NCI-H187 (cell line): ENCODE results near the gene ASXL2.
"Not testable (repeated sequence)": the region's sequence is repeated elsewhere in the genome, so short reads cannot be mapped to it uniquely, and the experiment has no call there.

Experiments
- DNase-seq, 2 experiments: peaks; one replicate each; lab custom pipeline; 2025; lab: John Stamatoyannopoulos, UW

ASXL2 gene

DNA sequence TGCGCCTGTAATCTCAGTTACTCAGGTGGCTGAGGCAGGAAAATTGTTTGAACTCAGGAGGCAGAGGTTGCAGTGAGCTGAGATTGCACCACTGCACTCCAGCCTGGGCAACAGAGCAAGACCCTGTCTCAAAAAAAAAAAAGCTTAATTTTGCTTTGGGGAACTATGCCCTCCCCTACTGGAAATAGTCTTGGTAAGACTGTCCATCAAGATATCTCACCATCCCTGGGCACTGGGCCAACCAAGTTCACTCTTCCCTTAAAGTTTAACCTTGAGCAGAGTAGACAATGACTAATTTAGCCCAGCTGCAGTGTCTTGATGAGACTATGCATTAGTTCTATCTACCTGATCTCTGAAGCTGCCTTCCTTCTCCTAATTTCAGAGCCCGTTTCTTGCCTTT lies 44.7 kb downstream of the ASXL2 start:
- no peak for DNase-seq

DNA sequence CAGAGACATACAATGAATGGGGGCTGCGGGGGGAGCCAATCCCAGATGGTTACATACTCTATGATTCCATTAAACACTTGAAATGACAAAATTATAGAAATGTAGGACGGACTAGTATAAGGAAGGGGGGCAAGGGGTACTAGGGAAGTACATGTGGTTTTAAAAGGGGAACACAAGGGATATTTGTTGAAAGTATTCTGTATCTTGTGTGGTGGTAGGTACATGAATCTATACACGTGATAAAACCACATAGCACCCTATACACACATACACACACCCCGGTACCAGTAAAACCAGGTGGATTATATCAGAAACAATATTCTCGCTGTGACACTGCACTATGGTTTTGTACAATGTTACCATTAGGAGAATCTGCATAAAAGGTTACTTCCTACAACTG lies 45.4 kb downstream of the ASXL2 start:
- no peak for DNase-seq

DNA sequence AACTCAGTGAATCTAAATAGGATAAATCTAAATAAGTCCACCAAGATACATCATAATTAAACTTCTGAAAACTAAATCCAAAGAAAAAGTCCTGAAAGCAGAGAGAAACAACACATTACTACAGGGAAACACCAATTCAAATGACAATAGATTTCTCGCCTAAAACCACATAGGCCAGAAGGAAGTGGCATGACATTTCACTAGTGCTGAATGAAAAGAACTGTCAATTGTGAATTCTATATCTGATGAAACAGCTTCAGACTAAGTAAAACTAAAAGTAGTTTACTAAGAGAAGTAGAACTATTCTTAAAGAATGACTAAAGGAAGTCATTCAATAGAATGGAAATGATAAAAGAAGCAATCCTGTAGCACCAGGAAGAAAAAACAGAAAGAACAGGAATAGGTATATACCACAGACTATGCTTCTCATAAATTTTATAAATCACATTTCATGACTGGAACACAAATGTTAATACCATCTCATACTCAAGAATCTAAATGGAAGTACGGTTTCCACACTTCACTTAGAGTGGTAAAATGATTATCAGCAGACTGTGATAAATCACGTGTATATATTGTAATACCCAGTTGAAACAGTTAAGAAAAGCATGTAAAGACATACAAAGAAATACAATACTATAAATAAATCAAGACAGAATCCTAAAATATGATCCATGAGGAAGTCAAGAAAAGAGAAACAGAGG lies 46.4 kb downstream of the ASXL2 start:
- DNase-seq, result no peak

GRCh38 chr2:25829828-25830227 lies 48.5 kb downstream of the ASXL2 start:
- no peak for DNase-seq

DNA sequence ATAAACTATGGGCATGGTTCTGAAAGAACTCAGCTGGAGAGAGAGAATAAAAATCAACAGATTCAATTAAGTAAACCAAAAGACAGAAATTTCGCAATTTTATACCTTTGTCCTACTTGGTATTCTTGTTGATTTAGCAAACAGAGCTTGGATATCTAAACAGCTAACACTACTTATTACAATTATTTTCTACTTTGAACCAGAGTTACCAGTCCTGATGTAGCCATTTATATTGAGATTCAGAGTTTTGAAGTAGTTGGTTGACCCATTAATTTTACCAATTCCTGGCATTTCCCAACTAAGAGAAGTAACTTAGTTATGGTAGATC lies 48.9 kb downstream of the ASXL2 start:
- DNase-seq, result no peak

DNA sequence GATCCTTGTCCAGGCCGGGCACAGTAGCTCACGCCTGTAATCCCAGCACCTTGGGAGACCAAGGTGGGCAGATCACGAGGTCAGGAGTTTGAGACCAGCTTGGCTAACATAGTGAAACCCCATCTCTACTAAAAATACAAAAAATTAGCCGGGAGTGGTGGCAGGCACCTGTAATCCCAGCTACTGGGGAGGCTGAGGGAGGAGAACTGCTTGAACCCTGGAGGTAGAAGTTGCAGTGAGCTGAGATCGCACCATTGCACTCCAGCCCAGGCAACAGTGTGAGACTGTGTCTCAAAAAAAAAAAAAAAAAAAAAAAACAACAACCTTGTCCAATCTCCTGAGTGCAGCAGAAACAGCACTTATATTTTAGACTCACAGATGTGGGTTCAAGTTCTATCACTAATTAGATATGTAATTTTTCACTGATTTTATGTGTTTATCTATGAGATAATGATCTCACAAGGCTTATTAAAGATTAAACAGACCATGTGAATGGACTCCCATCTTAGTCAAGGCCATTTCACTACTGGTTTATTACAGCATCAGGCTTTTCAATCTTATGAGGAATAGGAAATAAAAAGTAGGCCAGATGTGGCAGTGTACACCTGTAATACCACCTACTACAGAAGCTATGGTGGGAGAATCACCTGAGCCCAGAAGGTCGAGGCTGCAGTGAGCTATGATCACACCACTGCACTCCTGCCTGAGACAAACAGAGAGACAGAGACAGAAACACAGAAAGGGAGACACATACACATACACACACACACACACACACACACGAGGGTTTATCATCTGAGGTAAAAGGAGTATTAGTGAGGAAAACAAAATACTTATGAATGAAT lies 49.5 kb downstream of the ASXL2 start:
- not testable (repeated sequence) for DNase-seq

DNA sequence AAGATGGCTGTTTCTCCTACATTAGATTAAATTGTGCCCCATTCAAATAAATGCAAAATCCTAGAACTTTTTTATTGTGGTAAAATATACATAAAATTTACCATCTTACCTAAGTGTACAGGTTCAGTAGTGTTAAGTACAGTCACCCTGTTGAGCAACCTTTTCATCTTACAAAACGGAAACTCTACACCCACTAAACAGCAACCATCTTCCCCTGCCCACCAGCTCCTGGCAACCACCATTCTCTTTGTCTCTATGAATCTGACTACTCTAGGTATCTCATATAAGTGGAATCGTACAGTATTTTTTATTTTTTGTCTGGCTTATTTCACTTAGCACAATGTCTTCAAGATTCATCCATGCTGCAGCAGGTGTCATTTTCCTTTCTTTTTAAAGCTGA lies 53.0 kb downstream of the ASXL2 start:
- no peak for DNase-seq

- no peak for DNase-seq
These were observed 53.6 kb downstream of the ASXL2 start for GRCh38 chr2:25824718-25825117.

GRCh38 chr2:25824216-25824615 lies 54.1 kb downstream of the ASXL2 start:
- no peak for DNase-seq

- DNase-seq, result no peak
These were observed 55.8 kb downstream of the ASXL2 start for GRCh38 chr2:25822190-25823117.

DNA sequence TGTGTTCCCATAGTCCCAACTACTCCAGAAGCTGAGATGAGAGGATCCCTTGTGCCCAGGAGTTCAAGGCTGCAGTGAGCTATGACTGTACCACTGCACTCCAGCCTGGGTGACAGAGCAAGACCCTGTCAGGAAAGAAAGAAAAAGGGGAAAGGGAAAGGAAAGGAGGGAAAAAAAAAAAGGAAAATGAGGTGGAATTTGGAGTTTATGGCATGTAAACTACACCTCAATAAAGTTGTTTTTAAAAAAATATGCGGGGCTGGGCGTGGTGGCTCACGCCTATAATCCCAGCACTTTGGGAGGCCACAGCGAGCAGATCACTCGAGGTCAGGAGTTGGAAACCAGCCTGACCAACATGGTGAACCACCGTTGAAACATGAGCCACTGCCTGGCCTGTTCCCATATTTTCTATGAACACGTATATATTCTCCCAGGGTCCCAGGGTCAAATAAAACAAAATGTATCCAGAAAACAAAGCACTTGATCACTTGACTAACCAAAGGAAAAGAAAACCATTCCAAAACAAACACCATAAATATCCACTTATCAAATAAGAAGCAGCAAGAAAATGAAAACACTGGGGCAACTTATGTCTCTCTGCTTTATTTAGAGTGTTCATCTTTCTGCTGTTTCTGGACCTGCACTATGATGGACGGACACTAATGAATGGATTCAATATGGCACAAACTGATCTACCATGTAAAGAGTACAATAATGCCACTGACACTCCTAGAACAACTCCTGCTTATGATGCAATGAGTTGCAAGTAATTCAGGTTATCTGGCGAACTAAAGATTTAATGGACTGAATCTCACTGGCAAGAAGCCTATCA lies 56.8 kb downstream of the ASXL2 start:
- DNase-seq, result no peak

- no peak for DNase-seq
These were observed 58.7 kb downstream of the ASXL2 start for GRCh38 chr2:25819597-25820039.

DNA sequence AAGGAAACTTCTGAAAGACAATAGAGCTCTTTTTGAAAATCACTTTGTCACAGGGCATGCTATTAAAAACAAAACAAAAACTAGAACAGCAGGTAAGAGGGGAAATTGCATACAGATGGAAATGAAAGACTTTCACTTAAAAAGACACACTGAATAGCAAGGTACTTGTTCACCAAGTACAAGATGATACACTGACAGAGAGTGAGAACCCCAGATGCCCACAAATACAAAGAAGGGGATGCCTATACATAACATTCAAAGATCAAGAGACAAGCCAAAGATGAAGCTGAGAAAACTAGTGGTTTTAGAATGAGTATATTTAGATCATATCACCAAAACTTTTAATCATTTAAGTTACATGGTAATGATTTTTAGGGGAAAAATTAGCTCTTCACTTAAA lies 60.7 kb downstream of the ASXL2 start:
- DNase-seq, result no peak

DNA sequence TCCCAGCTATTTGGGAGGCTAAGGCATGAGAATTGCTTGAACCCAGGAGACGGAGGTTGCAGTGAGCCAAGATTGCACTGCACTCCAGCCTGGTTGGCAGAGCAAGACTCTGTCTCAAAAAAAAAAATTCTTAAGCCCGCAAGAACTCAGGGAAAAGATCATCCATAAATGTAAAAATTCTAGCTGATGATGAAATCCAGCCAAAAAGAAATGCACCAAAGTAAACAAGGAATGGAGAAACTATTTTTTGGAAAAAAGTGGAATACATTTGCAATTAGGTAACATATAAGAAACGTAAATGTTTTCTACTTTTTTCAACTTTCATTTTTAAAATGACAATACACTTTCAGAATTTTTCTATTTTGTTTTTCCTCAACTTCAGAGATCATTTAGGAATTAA lies 61.3 kb downstream of the ASXL2 start:
- DNase-seq, result no peak

DNA sequence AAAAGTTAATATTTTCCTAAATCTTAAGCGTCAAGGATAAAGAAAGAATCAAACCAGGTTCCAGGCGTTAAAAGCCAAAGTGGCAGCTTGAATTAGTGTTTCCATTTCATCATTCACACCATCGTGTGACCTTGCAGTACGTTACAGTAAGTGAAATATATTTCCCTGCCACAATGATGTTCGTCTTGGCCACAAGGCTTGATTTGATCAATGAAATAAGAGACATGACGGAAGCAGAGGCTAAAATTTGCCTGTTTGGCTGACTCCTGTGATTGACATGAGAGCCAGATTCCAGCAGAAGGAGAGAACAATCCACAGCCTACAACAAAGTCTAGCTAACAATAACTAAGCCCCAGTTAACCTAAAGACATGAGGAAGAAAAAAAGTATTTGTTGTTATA lies 62.0 kb downstream of the ASXL2 start:
- no peak for DNase-seq

- DNase-seq, result no peak
These were observed 63.6 kb downstream of the ASXL2 start for GRCh38 chr2:25814681-25815080.

GRCh38 chr2:25810428-25810827 lies 67.9 kb downstream of the ASXL2 start:
- no peak for DNase-seq

GRCh38 chr2:25809646-25810045 lies 68.6 kb downstream of the ASXL2 start:
- DNase-seq, result no peak

DNA sequence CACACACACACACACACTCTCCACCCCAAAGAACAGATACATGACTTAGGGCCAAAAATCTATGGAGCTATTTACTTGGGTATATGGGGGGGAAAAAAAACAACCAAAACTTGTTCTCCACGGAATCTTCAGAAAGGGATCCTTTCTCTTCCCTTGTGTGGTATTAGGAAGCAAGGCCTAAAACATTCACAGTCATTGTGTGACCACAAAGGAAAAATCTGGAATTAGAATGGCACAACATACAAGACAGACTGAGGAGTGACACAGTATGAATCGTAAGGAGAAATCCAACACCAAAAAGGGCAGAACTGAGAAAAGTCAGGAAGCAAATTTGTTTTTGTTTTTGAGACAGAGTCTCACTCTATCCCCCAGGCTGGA lies 70.3 kb downstream of the ASXL2 start:
- DNase-seq, result no peak

GRCh38 chr2:25806941-25807340 lies 71.3 kb downstream of the ASXL2 start:
- no peak for DNase-seq

DNA sequence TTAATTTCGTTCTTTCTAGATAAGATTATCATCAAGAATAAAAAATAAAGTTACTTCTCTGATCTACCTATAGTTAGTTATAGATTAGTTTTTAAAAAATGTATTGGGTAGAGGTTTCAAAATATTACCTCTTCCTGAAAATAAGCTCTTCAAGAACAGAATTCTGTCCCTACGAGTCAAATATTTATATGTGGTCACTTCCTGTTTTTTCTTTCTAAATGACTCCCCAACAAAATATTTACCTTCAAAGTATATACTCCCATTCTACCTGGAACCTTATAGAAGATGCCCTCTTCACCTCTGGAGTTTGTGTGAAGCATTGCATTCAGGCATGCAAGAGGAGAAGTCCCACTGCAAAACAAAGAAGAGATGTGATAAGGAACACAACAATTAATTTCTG lies 72.3 kb downstream of the ASXL2 start:
- DNase-seq, result no peak

DNA sequence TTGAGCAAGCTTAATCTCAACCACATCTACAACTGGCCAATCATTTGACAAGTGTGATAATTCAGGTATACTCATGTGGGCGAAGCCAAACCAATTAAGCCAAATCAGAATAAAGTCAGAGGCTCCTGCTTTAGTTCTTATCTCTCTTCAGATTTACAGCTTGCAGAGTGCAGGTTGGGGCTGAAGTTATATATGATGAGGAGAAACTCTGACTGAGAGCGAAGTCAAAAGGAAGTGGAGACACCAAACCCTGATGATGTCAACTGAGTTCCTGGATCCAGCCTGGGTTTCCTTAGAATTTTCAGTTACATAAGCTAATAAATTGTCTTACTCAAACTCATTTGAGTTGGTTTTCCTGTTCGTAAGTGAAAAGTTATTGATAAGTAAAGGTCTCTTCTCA lies 73.9 kb downstream of the ASXL2 start:
- no peak for DNase-seq
